Muscle layer of colon (tissue), 2 donors: ENCODE data around the gene BRCA2.

Source experiments
- H3K27ac ChIP-seq: one replicate; pipeline ENCODE4 v1.7.0; 2013; ENCODE audit warnings: low read depth, mild to moderate bottlenecking, low read length, moderate library complexity
- H3K27me3 ChIP-seq, 2 donors: one replicate each; pipeline ENCODE4 v1.7.0; 2013; ENCODE audit warnings: low read length in 2 of 2, mild to moderate bottlenecking in 2 of 2; ENCODE audit not compliant: insufficient read depth in 2 of 2, control insufficient read depth in 1 of 2
- H3K36me3 ChIP-seq: one replicate; pipeline ENCODE4 v1.7.0; 2013; ENCODE audit warnings: mild to moderate bottlenecking, low read length; ENCODE audit not compliant: insufficient read depth
- H3K4me1 ChIP-seq: one replicate; pipeline ENCODE4 v1.7.0; 2013; ENCODE audit warnings: mild to moderate bottlenecking, low read length; ENCODE audit not compliant: insufficient read depth
- H3K4me3 ChIP-seq, 2 donors: one replicate each; pipeline ENCODE4 v1.7.0; 2013; ENCODE audit warnings: low read length in 2 of 2, low read depth in 1 of 2, mild to moderate bottlenecking in 1 of 2, moderate library complexity in 1 of 2
- H3K9ac ChIP-seq: one replicate; pipeline ENCODE4 v1.7.0; 2013; ENCODE audit warnings: low read length
- H3K9me3 ChIP-seq: one replicate; pipeline ENCODE4 v1.7.0; 2013; ENCODE audit warnings: mild to moderate bottlenecking, low read length
- donor health status: abdominal sarcoma.
- donor health status: Adenocarcinoma of cecum.

Gene BRCA2

DNA sequence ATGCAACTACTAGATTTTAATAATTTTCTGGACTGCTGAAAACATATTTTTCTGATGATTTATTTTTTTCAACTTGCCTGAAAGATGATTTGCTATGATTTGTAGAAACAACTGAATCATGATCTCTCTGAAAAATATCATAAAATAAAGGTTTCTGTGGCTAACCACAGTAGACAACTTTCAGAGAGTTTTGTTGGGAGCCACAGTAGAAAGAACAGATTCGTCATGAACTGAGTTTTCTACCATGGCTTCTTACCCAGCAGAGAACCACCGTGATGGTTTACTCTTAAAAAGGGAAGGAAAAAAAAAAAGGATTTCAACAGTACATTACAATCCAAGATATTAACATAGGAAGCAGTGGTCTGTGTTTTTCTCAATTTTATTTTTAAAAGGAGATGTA, 18.1 kb upstream of the BRCA2 start:
- H3K27ac ChIP-seq, result no peak overlapping the region
- H3K4me3 ChIP-seq, result no peak overlapping the region
- no peaks in the 10 kb centered on the region for H3K27me3 ChIP-seq
- H3K4me1 ChIP-seq, result no peaks in the 10 kb centered on the region
- no peak overlapping the region for H3K9ac ChIP-seq
- H3K36me3 ChIP-seq, result peaks cover 16% of the 10 kb centered on the region
- H3K9me3 ChIP-seq, result no peaks in the 10 kb centered on the region

DNA sequence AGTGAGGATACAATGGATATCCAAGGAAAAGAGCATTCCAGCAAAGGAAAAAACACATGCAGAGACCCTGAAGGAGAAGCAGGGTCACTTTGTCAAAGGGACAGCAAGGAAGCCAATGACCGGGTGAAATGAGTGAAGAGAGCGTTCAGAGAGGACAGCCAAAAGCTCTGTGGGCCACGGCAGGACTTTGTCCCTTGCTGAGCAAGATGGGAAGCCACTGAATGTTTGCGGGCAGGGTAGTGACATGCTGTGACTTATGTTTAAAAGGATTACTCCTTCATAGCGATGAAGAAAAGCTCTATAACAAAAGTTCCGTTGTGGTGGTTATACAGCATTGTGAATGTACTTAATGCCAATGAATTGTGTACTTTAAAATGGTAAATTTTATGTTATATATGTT, 16.6 kb upstream of the BRCA2 start:
- H3K27me3 ChIP-seq, result no peaks in the 10 kb centered on the region
- H3K4me3 ChIP-seq, result no peak overlapping the region
- no peak overlapping the region for H3K9ac ChIP-seq
- no peaks in the 10 kb centered on the region for H3K4me1 ChIP-seq
- no peak overlapping the region for H3K27ac ChIP-seq
- H3K9me3 ChIP-seq, result no peaks in the 10 kb centered on the region
- peaks cover 16% of the 10 kb centered on the region for H3K36me3 ChIP-seq

DNA sequence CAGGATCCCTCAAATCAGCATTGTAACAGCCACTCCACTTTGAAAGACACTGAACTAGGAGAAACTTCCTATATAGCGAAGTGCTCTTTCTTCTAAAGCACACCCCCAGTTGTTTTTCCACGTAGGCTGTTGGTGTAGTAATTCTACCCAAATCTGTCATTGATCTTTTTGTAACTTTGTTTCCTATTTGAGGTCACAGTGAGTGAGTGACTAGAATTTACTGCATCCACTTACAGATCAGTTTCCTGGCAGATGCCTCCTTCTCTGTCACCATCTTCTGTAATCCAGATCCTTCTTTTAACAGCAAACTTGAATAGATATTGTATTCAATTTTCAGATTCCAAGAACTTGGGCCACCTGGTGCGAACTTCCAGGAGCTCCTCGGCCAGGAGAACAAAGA, 15.4 kb upstream of the BRCA2 start:
- H3K9ac ChIP-seq, result no peak overlapping the region
- no peak overlapping the region for H3K27ac ChIP-seq
- H3K27me3 ChIP-seq, result no peaks in the 10 kb centered on the region
- no peak overlapping the region for H3K4me3 ChIP-seq
- H3K36me3 ChIP-seq, result peaks cover 12% of the 10 kb centered on the region
- no peaks in the 10 kb centered on the region for H3K9me3 ChIP-seq
- no peaks in the 10 kb centered on the region for H3K4me1 ChIP-seq

DNA sequence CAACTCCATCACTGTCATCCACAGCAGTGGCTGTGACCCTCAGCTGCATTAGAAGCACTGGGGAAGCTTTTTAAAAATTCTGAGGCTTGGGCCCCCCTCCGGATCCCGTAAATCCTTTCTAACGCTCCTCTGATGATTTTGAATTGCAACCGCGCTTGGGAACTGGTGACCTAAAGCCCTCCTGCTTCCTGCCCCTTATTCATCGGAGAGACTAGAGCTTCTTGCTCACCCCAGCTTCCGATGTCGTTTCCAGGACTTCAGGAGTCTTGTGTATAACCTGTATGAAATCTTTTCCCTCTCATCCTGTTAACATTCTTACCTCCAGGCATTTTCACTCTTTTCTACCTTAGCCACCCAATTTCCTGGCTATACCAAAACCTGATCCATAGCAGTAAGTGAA, 14.9 kb upstream of the BRCA2 start:
- Histone ChIP-seq H3K9ac (no peak overlapping the region), H3K9me3 (no peaks in the 10 kb centered on the region), H3K27me3 (no peaks in the 10 kb centered on the region), H3K4me3 (no peak overlapping the region), H3K4me1 (no peaks in the 10 kb centered on the region), H3K27ac (no peak overlapping the region), H3K36me3 (peaks cover 9% of the 10 kb centered on the region)

DNA sequence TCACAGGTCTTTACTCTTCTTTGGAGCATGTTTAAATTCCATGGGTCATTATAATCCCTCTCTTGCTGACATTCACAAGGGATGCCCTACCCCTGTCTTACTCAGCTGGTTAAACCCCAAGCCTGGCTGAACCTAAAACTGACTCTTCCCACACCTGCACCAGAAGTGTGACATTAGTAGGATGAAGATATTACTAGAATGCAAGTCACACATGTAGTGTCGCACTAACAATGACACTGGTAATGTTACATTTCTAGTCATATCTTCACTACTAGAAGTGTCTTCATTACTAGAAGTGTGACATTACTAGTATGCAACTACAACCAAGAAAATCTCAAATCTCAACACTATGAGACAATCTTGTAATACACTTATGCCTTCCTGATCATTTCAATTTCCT, 14.4 kb upstream of the BRCA2 start:
- Histone ChIP-seq H3K9me3 (no peaks in the 10 kb centered on the region), H3K9ac (no peak overlapping the region), H3K27ac (no peak overlapping the region), H3K4me3 (no peak overlapping the region), H3K4me1 (no peaks in the 10 kb centered on the region), H3K27me3 (no peaks in the 10 kb centered on the region), H3K36me3 (peaks cover 6% of the 10 kb centered on the region)

DNA sequence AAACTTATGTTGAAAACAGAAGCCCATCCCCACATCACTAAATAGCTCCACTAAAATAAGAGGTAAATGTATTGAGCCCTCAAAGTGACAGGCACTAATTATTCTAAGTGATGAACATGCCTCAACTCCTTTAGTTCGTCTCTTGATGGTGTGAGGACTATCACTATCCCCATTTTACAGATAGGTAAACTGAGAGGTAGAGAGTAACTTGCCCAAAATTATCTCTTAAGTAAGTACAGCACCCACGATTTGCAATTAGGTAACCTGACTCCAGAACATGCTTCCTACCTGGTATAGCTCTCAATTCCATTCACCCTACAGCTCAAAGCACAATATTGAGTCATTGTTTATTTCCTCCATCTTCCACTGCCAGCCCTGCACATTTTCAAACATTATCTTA, 12.8 kb upstream of the BRCA2 start:
- Histone ChIP-seq H3K27me3 (no peaks in the 10 kb centered on the region), H3K4me3 (no peak overlapping the region), H3K4me1 (no peaks in the 10 kb centered on the region), H3K36me3 (no peaks in the 10 kb centered on the region), H3K9me3 (no peaks in the 10 kb centered on the region), H3K9ac (no peak overlapping the region), H3K27ac (no peak overlapping the region)

DNA sequence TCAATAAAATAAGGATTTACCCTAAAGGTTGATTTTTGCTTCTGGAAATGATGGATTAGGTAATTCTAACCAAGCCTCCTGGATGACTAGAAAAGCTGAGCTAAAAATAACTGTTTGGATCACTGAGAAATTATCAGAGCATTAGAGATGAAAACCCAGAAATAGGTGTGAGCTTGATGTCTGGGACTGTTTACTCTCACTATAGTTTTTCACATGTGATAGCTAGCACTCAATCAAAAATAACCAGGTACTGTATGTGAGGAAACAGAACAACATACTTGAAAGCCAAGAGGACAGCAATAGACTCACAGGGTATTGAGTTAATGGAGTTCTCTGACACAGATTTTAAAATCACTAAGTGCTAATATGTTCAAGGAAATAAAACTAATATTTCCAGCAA, 9.7 kb upstream of the BRCA2 start:
- Histone ChIP-seq H3K9me3 (no peaks in the 10 kb centered on the region), H3K36me3 (no peaks in the 10 kb centered on the region), H3K27me3 (no peaks in the 10 kb centered on the region), H3K9ac (no peak overlapping the region), H3K27ac (no peak overlapping the region), H3K4me1 (peaks cover 9% of the 10 kb centered on the region), H3K4me3 (no peak overlapping the region)

DNA sequence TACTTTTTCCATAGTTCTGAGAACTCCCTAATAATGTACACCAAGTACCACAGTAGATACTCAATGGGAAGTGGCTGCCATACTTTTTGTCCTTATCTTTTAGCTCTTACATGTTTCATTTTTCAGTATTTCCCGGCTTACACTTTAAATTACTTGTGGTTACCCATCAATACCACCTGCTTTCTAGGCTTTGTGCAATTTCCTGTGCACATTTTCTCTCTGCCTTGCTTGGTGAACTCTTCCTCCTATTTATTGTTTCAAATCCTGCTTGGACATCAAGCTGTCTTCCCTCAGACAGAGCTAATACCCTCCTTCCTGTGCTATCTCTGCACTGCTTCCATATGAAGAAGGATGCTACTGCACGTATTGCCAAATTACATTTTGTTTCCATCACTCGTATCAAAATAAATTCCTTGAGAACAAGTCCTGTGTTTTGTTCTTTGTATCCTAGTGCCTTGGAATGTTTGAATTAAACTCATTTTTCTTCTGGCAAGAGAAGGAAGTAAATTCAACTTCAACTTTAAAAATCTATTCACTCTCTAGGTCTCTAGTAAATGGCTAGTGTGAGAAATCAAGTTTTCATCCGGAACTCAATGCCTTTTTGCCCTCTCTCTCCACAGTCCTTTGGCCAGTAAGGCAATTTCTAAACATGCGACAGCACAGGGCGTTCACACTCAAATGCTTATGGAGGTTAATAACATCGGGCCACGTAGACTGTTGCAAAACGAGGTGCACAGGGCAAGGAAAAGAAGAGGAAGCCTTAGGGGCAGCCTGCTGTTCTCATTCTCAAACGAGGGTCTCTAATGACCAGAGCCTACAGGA, 5.8 kb upstream of the BRCA2 start:
- Histone ChIP-seq H3K4me3 (peak overlapping the region in 1 of 2 donors; percentile 43), H3K9me3 (no peaks in the 10 kb centered on the region), H3K4me1 (peaks cover 9% of the 10 kb centered on the region), H3K27ac (peak overlapping the region; percentile 13), H3K36me3 (no peaks in the 10 kb centered on the region), H3K27me3 (no peaks in the 10 kb centered on the region), H3K9ac (no peak overlapping the region)

DNA sequence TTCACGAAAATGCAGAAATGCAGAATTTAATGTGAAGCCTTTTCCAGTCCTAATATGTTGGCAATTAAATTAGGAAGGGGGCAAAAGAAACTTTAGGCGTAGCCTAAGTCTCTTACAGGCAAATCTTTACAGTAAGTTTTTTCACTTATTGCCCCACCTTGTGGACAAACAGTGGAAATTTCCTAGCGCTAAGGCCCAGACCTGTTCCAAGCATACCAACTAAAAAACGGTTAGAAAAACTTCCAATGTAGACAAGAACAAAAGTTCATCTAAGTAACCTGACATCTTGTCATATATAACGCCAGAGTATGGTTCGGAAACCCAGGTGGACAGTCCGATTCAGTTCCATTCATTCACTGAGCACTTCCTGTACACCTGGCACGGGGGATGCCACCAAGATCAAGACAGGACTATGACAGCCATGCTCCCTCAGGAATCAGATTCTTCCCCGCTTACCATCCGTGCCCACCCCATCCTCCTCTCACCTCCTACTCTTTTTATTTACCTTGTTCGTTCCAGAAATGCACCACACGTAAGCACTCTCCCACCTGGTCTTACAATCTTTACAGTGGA, 5.1 kb upstream of the BRCA2 start:
- Histone ChIP-seq H3K9me3 (no peaks in the 10 kb centered on the region), H3K27me3 (no peaks in the 10 kb centered on the region), H3K27ac (peak overlapping the region; percentile 13), H3K36me3 (no peaks in the 10 kb centered on the region), H3K9ac (no peak overlapping the region), H3K4me1 (peaks cover 9% of the 10 kb centered on the region), H3K4me3 (peak overlapping the region in 1 of 2 donors; percentile 43)

DNA sequence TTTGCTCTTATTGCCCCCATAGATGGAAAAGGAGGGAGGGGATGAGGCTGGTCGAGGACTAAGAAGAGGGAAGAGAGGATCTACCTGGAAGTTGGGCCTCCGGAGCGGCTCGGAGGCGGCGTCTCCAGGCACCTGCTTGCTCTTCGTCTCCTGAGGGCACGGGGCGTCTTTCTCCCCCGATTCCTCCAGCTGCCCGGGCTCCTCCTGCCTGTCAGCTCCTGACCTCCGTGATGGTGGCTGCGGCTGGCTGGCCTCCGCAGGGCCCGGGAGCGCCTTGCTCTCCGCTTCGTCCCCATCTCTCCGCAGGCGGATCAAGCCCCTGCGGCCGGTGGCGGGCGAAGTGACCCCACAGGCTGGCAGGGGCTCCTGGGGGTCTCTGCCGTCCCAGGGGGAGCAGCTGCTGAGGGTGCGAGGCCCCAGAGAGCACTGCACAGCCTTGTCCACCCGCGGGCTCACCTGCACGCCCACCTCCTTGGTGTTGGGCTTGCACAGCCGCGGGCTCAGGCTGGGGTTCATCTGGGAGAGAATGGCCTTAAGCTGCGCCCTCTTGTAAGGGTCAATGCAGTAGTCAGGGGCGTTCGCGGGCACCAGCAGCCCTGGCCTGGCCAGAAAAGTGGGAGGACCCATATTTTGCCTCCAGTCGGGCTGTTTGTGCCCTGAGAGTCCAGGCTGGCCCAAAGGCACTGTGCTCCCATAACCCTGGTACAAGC, 4.0 kb upstream of the BRCA2 start:
- Histone ChIP-seq H3K36me3 (no peaks in the 10 kb centered on the region), H3K27ac (no peak overlapping the region), H3K9ac (no peak overlapping the region), H3K27me3 (no peaks in the 10 kb centered on the region), H3K4me1 (peaks cover 14% of the 10 kb centered on the region), H3K4me3 (no peak overlapping the region), H3K9me3 (no peaks in the 10 kb centered on the region)

DNA sequence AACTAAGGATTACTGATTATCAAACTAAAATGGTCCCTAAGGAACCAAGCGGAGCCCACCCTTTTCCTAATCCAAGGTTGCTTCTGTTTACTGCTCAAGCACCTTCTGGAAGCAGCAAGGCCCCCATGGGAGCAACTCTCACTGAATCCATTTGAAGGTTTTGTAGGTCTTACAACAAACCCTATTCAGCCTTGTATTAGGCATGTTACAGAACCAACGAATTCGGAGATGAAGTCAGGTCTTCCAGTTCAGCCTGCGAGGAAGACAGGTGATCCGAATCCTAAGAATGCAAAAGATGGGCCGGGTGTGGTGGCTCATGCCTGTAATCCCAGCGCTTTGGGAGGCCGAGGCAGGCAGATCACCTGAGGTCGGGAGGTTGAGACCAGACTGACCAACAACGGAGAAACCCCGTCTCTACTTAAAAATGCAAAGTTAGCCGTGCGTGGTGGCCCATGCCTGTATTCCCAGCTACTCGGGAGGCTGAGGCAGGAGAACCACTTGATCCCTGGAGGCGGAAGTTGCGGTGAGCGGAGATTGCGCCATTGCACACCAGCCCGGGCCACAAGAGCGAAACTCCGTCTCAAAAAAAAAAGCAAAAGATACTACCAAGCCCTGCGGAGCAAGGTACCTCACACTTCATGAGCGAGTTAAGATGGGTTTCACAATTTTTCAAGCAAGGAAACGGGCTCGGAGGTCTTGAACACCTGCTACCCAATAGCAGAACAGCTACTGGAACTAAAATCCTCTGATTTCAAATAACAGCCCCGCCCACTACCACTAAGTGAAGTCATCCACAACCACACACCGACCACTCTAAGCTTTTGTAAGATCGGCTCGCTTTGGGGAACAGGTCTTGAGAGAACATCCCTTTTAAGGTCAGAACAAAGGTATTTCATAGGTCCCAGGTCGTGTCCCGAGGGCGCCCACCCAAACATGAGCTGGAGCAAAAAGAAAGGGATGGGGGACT, 754 bp upstream of the BRCA2 start:
- Histone ChIP-seq H3K27ac (peak overlapping the region; percentile 64), H3K4me1 (peaks cover 10% of the 10 kb centered on the region), H3K9me3 (no peaks in the 10 kb centered on the region), H3K27me3 (no peaks in the 10 kb centered on the region), H3K4me3 (peak overlapping the region; percentile 63 to 84), H3K9ac (peak overlapping the region; percentile 78), H3K36me3 (no peaks in the 10 kb centered on the region)
